Astrocyte of the spinal cord (primary cell): ENCODE data around the gene SNHG17.

ENCODE experiments used
- DNase-seq: peaks from one replicate; pipeline ENCODE4 v3.0.0; 2011; ENCODE audit warnings: low read depth, low spot score
- H3K4me3 ChIP-seq: 2 replicates; pipeline ENCODE4 v1.5.1; 2011; ENCODE audit warnings: low read depth, mild to moderate bottlenecking, low read length, moderate library complexity
- CTCF ChIP-seq: IDR thresholded peaks from 2 replicates; pipeline ENCODE4 v1.5.1; 2012; ENCODE audit warnings: low read depth, mild to moderate bottlenecking, low read length, inconsistent platforms
- in situ Hi-C: cut with HindIII; loops from 2 replicates; pipeline ENCODE4 v1.10.0; 2017; ENCODE audit warnings: low sequenced_read_pairs

The SNHG17 gene

GRCh38 chr20:38377039-38377685, 58.0 kb downstream of the SNHG17 start:
- no peak for TF ChIP-seq CTCF
- no peak for DNase-seq
- in situ Hi-C loops: no loop called here
- H3K4me3 ChIP-seq: no peak overlapping the region

GRCh38 chr20:38373898-38374297, 61.2 kb downstream of the SNHG17 start:
- H3K4me3 ChIP-seq: no peak overlapping the region
- in situ Hi-C loops: no loop called here
- TF ChIP-seq CTCF: no peak
- no peak for DNase-seq

- TF ChIP-seq CTCF: no peak
- no peak overlapping the region for H3K4me3 ChIP-seq
- DNase-seq: no peak
- in situ Hi-C loops: no loop called here
These were observed 61.8 kb downstream of the SNHG17 start for GRCh38 chr20:38373231-38373867.

GRCh38 chr20:38372806-38373205, 62.3 kb downstream of the SNHG17 start:
- H3K4me3 ChIP-seq: no peak overlapping the region
- TF ChIP-seq CTCF: no peak
- in situ Hi-C loops: no loop called here
- no peak for DNase-seq
